A673 (cell line): ENCODE results near the gene P2RY2. TPM values are rescaled to one million over a fixed set of nuclear protein-coding genes. Genes with fewer than 3 reads are reported as not detected.

Experiments
- BruUV-seq: library from RNA; stranded (reverse); fragments of 400-500 nt; replicated peaks from 2 replicates; lab custom pipeline; 2021; lab: Mats Ljungman, UMichigan
- CTCF ChIA-PET: fragments of 300-600 bp; sonication (Branson Sonifier 250); formaldehyde crosslinking; loops from one replicate; lab custom pipeline; 2022; ENCODE audit warnings: antibody characterized with exemption; lab: Charles Lee
- POLR2A ChIA-PET: fragments of 300-600 bp; sonication (Branson Sonifier 250); formaldehyde crosslinking; loops from one replicate; lab custom pipeline; 2022; ENCODE audit warnings: antibody characterized with exemption; ENCODE audit not compliant: low non-redundant PET; lab: Charles Lee
- DNase-seq: peaks from one replicate; pipeline ENCODE4 v3.0.0-alpha.2; 2015; ENCODE audit warnings: low spot score
- H3K27ac ChIP-seq: fragments of 200-600 bp; sonication (generic); 2 replicates; pipeline ENCODE4 v1.5.1; 2016; ENCODE audit warnings: mixed run types, low read depth, mild to moderate bottlenecking, mixed read lengths, antibody characterized with exemption, low read length; ENCODE audit not compliant: poor library complexity, severe bottlenecking
- H3K27me3 ChIP-seq: fragments of 200-600 bp; sonication (generic); replicated peaks from 2 replicates; pipeline ENCODE4 v1.6.1; 2017; ENCODE audit warnings: mixed run types, low read depth, mild to moderate bottlenecking, mixed read lengths, antibody characterized with exemption, low read length; ENCODE audit not compliant: insufficient read depth, poor library complexity
- H3K36me3 ChIP-seq: fragments of 200-600 bp; sonication (generic); 2 replicates; pipeline ENCODE4 v1.6.1; 2016; ENCODE audit warnings: mixed run types, mild to moderate bottlenecking, mixed read lengths, antibody characterized with exemption, low read length; ENCODE audit not compliant: insufficient read depth, poor library complexity, severe bottlenecking
- H3K4me1 ChIP-seq: fragments of 200-600 bp; sonication (generic); 2 replicates; pipeline ENCODE4 v1.6.1; 2017; ENCODE audit warnings: mixed run types, mild to moderate bottlenecking, mixed read lengths, antibody characterized with exemption, low read length; ENCODE audit not compliant: insufficient read depth, poor library complexity, severe bottlenecking
- H3K4me3 ChIP-seq: fragments of 200-600 bp; sonication (generic); 2 replicates; pipeline ENCODE4 v1.5.1; 2016; ENCODE audit warnings: low read depth, mixed run types, mild to moderate bottlenecking, mixed read lengths, low read length; ENCODE audit not compliant: poor library complexity, severe bottlenecking
- H3K9me3 ChIP-seq: fragments of 200-600 bp; sonication (generic); 2 replicates; pipeline ENCODE4 v1.6.1; 2016; ENCODE audit warnings: mixed run types, low read depth, mild to moderate bottlenecking, mixed read lengths, antibody characterized with exemption, low read length; ENCODE audit not compliant: poor library complexity, severe bottlenecking
- EZH2 ChIP-seq: fragments of 200-600 bp; sonication (generic); IDR thresholded peaks from 2 replicates; pipeline ENCODE4 v1.6.1; 2017; ENCODE audit warnings: borderline replicate concordance, low read depth, mild to moderate bottlenecking, mixed read lengths, antibody characterized with exemption, low read length; ENCODE audit not compliant: poor library complexity, severe bottlenecking
- intact Hi-C: fragments of 100-400 bp; cut with micrococcal nuclease; formaldehyde crosslinking; loops from one replicate; pipeline ENCODE4 v1.10.0; 2022; ENCODE audit not compliant: unreplicated experiment
- total RNA-seq: library from RNA; stranded (reverse); gene quantifications from 2 replicates; pipeline ENCODE4 v1.2.3, GENCODE V29; 2021
- TF ChIP-seq, protein P1 (sequence below): fragments of 300-800, 200-600 bp; sonication (generic); conservative IDR thresholded peaks from 2 replicates; pipeline ENCODE4 v1.5.1; 2017; ENCODE audit warnings: low read depth, mild to moderate bottlenecking, antibody characterized with exemption, low read length, moderate library complexity, mixed read lengths

Gene P2RY2
- total RNA-seq, 1 experiment from 2014 or later: not detected

DNA sequence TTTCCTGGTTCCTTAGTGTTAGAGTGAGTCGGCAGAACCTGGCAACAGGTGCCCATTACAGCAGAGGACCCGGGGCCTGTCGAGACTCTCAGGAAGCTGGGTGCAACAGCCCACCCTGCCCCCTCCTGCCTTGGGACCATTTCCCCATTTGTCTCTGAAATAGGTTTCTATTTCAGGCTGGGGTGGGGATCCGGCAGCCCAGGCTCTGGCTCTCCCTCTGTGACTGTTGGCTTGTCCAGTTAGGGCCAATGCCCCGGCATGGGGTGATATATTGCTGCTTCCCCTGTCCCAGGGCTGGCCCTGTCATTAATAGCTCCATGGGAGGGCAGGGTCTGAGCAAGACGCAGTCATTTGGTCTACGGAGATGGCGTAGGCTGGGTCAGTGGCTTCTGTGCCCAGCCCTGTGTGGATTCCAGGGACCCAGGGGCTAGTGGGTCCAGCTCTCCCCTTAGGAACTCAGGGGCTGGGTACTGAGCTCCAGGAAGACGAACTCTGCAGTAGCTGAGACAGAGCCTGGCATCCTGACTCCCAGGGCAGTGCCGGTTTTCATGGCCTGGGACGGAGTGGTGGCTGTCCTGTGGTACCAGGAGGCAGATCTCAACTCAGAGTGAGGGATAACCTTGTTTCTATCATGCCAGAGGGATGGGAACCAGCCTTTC, 56.8 kb downstream of the P2RY2 start:
- H3K36me3 ChIP-seq: no peaks in the 10 kb centered on the region
- no peaks in the 10 kb centered on the region for H3K4me1 ChIP-seq
- TF ChIP-seq, protein P1, sequence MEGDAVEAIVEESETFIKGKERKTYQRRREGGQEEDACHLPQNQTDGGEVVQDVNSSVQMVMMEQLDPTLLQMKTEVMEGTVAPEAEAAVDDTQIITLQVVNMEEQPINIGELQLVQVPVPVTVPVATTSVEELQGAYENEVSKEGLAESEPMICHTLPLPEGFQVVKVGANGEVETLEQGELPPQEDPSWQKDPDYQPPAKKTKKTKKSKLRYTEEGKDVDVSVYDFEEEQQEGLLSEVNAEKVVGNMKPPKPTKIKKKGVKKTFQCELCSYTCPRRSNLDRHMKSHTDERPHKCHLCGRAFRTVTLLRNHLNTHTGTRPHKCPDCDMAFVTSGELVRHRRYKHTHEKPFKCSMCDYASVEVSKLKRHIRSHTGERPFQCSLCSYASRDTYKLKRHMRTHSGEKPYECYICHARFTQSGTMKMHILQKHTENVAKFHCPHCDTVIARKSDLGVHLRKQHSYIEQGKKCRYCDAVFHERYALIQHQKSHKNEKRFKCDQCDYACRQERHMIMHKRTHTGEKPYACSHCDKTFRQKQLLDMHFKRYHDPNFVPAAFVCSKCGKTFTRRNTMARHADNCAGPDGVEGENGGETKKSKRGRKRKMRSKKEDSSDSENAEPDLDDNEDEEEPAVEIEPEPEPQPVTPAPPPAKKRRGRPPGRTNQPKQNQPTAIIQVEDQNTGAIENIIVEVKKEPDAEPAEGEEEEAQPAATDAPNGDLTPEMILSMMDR: no peak
- no peak for TF ChIP-seq EZH2
- H3K4me3 ChIP-seq: no peak overlapping the region
- no peak for DNase-seq
- BruUV-seq: no TSS peak
- no peaks in the 10 kb centered on the region for H3K9me3 ChIP-seq
- intact Hi-C loops: no loop called here
- no peaks in the 10 kb centered on the region for H3K27me3 ChIP-seq
- POLR2A ChIA-PET: no interaction called here
- no peak overlapping the region for H3K27ac ChIP-seq
- CTCF ChIA-PET: interaction anchor here (0.7 kb wide), 1 partner anchor 89 kb away, joined by 3 read pairs; no protein-coding TSS in a partner anchor

DNA sequence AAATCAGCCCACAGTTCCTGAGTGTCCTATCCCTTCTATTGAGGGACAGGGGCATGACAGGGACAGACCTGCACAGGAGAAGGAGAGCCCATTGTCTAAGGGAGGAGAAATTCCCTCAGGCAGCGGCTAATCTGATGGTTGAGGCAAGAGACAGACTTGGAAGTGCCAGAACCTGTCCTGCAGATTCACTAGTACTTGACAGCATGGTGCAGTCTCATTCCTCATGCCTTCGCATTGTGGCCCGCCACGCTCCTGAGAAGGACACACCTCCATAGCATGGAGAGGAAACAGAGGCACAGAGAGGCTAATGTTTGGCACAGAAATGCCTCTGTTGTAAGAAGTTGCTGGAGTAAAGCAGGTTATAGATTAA, 57.3 kb downstream of the P2RY2 start:
- CTCF ChIA-PET: no interaction called here
- H3K27me3 ChIP-seq: no peaks in the 10 kb centered on the region
- no peaks in the 10 kb centered on the region for H3K36me3 ChIP-seq
- BruUV-seq: no TSS peak
- TF ChIP-seq, protein P1: no peak
- TF ChIP-seq EZH2: no peak
- intact Hi-C loops: no loop called here
- no peak for DNase-seq
- no peak overlapping the region for H3K27ac ChIP-seq
- H3K4me3 ChIP-seq: no peak overlapping the region
- H3K9me3 ChIP-seq: no peaks in the 10 kb centered on the region
- POLR2A ChIA-PET: no interaction called here
- H3K4me1 ChIP-seq: no peaks in the 10 kb centered on the region

DNA sequence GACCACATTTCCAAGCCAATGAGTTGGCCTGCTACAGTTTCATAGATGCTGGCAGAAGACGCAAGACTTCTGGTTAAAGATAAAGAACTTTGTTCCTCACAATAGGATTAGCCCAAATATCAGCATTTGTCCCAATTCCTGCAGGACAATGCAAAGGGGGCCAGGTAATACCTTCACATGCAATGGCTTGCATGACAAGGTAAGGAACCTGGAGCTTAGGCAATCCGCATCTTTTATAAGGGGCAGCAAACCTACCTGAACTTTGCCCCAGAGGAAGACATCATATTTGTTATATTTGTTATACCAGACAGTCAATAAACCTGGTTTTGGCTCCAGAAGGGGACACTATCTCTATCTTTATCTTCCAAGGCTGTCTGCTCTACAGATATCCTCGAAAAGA, 59.4 kb downstream of the P2RY2 start:
- CTCF ChIA-PET: no interaction called here
- intact Hi-C loops: no loop called here
- Histone ChIP-seq H3K27ac (no peak overlapping the region), H3K4me3 (no peak overlapping the region), H3K9me3 (no peaks in the 10 kb centered on the region), H3K36me3 (no peaks in the 10 kb centered on the region), H3K4me1 (no peaks in the 10 kb centered on the region), H3K27me3 (no peaks in the 10 kb centered on the region)
- DNase-seq: no peak
- TF ChIP-seq, protein P1: no peak
- no peak for TF ChIP-seq EZH2
- POLR2A ChIA-PET: no interaction called here
- BruUV-seq: no TSS peak
